Upper lobe of left lung (tissue), 6 donors: ENCODE data around the gene PPM1L. TPM values are rescaled to one million over a fixed set of nuclear protein-coding genes. Genes with fewer than 3 reads are reported as not detected.
A peak's percentile ranks its signal among the peaks of the same experiment; 100 is the strongest.

Experiments
- ATAC-seq, 2 donors: fragments of 200-7000 bp; cut with Tn5 transposase; one replicate each; pipeline ENCODE4 v1.9.1; 2022; ENCODE audit warnings: mild to moderate bottlenecking in 2 of 2, moderate library complexity in 2 of 2; ENCODE audit not compliant: low FRiP score in 2 of 2
- DNase-seq, 2 donors: peaks; one replicate each; pipeline ENCODE4 v3.0.0-alpha.2; 2019 to 2020
- H3K27ac ChIP-seq, 4 donors: fragments of 200-600 bp; sonication (generic); one replicate each; pipeline ENCODE4 v1.5.1; 2016 to 2019
- H3K27me3 ChIP-seq, 4 donors: fragments of 200-600 bp; sonication (generic); one replicate each; pipeline ENCODE4 v1.5.1; 2017 to 2019
- H3K36me3 ChIP-seq, 4 donors: fragments of 200-600 bp; sonication (generic); one replicate each; pipeline ENCODE4 v1.5.1; 2016 to 2019
- H3K4me1 ChIP-seq, 4 donors: fragments of 200-600 bp; sonication (generic); one replicate each; pipeline ENCODE4 v1.5.1; 2018 to 2019
- H3K4me3 ChIP-seq, 4 donors: fragments of 200-600 bp; sonication (generic); one replicate each; pipeline ENCODE4 v1.5.1; 2017 to 2019; ENCODE audit warnings: mild to moderate bottlenecking in 2 of 4, moderate library complexity in 1 of 4
- H3K9me3 ChIP-seq, 4 donors: fragments of 200-600 bp; sonication (generic); one replicate each; pipeline ENCODE4 v1.5.1; 2018 to 2019
- EP300 ChIP-seq, 4 donors: sonication (generic); formaldehyde crosslinking; IDR thresholded peaks; one replicate each; pipeline ENCODE4 v1.5.1; 2017; ENCODE audit warnings: antibody characterized with exemption in 4 of 4, control low read depth in 2 of 4
- POLR2A ChIP-seq, 4 donors: fragments of 450-650 bp; IDR thresholded peaks; one replicate each; pipeline ENCODE4 v1.5.1; 2016 to 2017; ENCODE audit warnings: antibody characterized with exemption in 4 of 4, mild to moderate bottlenecking in 2 of 4
- POLR2AphosphoS5 ChIP-seq, 2 donors: sonication (generic); formaldehyde crosslinking; IDR thresholded peaks; one replicate each; pipeline ENCODE4 v1.5.1; 2017; ENCODE audit warnings: antibody characterized with exemption in 2 of 2
- WGBS, 2 donors: methylation state at CpG; one replicate each; pipeline ENCODE4 v1.1.5; 2017 to 2018; 5-methylcytosine and 5-hydroxymethylcytosine counted together
- total RNA-seq, 6 donors: library from RNA; depleted of rRNA in 4 of 6; stranded (reverse); fragments of >200 nt in 4 of 6; gene quantifications; one replicate each; pipeline versions ENCODE4 v1.1.0 to v1.2.1, GENCODE V29; 2016 to 2021
- TF ChIP-seq, protein P1 (sequence below), 6 experiments: fragments of 450-650 bp in 4 of 6; fragments of 200-600 bp in 2 of 6; sonication (generic) in 2 of 6; IDR thresholded peaks; one replicate each; pipeline ENCODE4 v1.5.1; 2016 to 2019; ENCODE audit warnings: antibody characterized with exemption in 6 of 6
- donor health status: DM: no; HTN: no; CAD: no; lungs with moderate emphysema.
- donor health status: DM: no; HTN: yes; CAD: no; lungs with severe emphysema.

The PPM1L gene
- total RNA-seq, 6 donors from 2014 or later, result 11.3 to 26.8 (median 18.7) TPM

DNA sequence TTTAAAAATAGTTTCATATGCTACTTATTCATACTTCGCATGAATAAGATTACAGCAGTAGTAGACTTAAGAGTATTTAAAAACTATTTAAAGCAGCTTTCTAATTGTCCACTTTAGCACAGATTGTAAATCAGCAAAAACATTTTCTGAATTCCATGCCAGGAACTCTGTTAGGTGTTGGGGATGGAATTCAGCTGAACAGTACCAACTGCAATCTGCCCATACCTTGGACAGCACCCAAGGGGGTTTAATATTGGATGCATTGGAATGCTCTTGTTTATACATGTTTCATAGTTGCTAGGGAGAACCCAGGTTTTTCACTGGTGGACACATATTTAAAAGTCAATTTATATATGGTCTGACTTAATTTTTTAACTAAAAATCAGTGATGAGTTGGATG is 74.8 kb downstream of the PPM1L start:
- H3K27ac ChIP-seq, result no peak overlapping the region
- no peak for TF ChIP-seq POLR2A (IDR thresholded peaks at IDR 0.05)
- TF ChIP-seq, protein P1, sequence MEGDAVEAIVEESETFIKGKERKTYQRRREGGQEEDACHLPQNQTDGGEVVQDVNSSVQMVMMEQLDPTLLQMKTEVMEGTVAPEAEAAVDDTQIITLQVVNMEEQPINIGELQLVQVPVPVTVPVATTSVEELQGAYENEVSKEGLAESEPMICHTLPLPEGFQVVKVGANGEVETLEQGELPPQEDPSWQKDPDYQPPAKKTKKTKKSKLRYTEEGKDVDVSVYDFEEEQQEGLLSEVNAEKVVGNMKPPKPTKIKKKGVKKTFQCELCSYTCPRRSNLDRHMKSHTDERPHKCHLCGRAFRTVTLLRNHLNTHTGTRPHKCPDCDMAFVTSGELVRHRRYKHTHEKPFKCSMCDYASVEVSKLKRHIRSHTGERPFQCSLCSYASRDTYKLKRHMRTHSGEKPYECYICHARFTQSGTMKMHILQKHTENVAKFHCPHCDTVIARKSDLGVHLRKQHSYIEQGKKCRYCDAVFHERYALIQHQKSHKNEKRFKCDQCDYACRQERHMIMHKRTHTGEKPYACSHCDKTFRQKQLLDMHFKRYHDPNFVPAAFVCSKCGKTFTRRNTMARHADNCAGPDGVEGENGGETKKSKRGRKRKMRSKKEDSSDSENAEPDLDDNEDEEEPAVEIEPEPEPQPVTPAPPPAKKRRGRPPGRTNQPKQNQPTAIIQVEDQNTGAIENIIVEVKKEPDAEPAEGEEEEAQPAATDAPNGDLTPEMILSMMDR (IDR thresholded peaks at IDR 0.05), result no peak
- no peak for TF ChIP-seq POLR2AphosphoS5 (IDR thresholded peaks at IDR 0.05)
- no peak for TF ChIP-seq EP300 (IDR thresholded peaks at IDR 0.05)
- WGBS, 2 donors, result 44 to 53% methylated on average over 1 of the region's 1 CpG
- ATAC-seq, result no peak
- H3K4me3 ChIP-seq, result no peak overlapping the region
- DNase-seq, result no peak
- no peaks in the 10 kb centered on the region for H3K27me3 ChIP-seq
- H3K4me1 ChIP-seq, result no peaks in the 10 kb centered on the region
- H3K36me3 ChIP-seq, result no peaks in the 10 kb centered on the region
- H3K9me3 ChIP-seq, result no peaks in the 10 kb centered on the region

DNA sequence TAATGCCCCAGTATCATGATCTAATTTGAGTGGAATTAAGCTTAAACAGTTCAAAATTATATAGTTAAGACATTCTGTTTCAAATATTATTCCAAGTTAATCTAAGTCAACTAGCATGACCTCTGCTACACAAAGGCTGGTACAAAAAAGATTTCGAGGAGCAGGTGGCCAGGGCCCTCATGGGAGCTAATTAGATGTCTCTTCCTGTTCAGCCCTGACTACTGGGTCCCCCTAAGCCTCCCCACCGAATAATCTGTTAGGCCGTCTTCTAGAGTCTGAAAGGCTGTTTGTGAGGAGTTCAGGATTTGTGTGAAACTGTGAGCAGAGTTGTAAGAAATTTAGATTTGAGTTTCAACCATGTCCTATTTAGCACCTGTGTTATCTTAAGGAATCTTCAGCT is 75.4 kb downstream of the PPM1L start:
- DNase-seq, result no peak
- Histone ChIP-seq H3K27me3 (no peaks in the 10 kb centered on the region), H3K4me1 (no peaks in the 10 kb centered on the region), H3K27ac (no peak overlapping the region), H3K9me3 (no peaks in the 10 kb centered on the region), H3K36me3 (no peaks in the 10 kb centered on the region), H3K4me3 (no peak overlapping the region)
- 66 to 78% methylated on average over 3 of the region's 3 CpGs for WGBS, 2 donors
- TF ChIP-seq, protein P1 (IDR thresholded peaks at IDR 0.05), result no peak
- TF ChIP-seq EP300 (IDR thresholded peaks at IDR 0.05) (no peak), POLR2A (IDR thresholded peaks at IDR 0.05) (no peak), POLR2AphosphoS5 (IDR thresholded peaks at IDR 0.05) (no peak)
- no peak for ATAC-seq

- TF ChIP-seq EP300 (IDR thresholded peaks at IDR 0.05) (no peak), POLR2A (IDR thresholded peaks at IDR 0.05) (no peak), POLR2AphosphoS5 (IDR thresholded peaks at IDR 0.05) (no peak)
- TF ChIP-seq, protein P1 (IDR thresholded peaks at IDR 0.05), result no peak
Measured at GRCh38 chr3:160837394-160837980, 81.5 kb downstream of the PPM1L start.

DNA sequence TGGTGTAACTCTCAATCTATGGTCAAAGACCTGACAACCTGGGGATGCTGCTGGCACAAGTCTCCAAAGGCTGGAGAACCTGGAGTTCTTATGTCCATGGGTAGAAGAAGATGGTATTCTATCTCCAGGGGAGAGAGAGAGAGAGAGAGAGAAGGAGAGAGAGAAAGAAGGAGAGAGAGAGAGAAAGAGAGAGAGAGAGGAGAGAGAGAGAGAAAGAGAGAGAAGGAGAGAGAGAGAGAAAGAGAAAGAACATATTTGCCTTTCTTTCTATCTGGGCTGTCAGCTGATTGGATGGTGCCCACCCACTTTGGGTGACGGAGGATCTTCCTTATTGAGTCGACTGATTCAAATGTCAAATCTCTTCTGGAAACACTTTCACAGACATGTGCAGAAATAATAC is 84.6 kb downstream of the PPM1L start:
- Histone ChIP-seq H3K27me3 (no peaks in the 10 kb centered on the region), H3K4me1 (peaks cover 0 to 3% (median 0%) of the 10 kb centered on the region in 4 donors), H3K36me3 (no peaks in the 10 kb centered on the region), H3K27ac (no peak overlapping the region), H3K9me3 (no peaks in the 10 kb centered on the region), H3K4me3 (no peak overlapping the region)
- no peak for ATAC-seq
- no peak for DNase-seq
- WGBS, 2 donors, result 79 to 86% methylated on average over 2 of the region's 2 CpGs
- no peak for TF ChIP-seq POLR2AphosphoS5 (IDR thresholded peaks at IDR 0.05)

More at GRCh38 chr3:160837394-160837980, 81.5 kb downstream of the PPM1L start:
- ATAC-seq (peak in 1 of 2 donors; percentile 54), DNase-seq (peak in 1 of 2 donors; percentile 21)
- Histone ChIP-seq H3K4me3 (no peak overlapping the region), H3K27me3 (no peaks in the 10 kb centered on the region), H3K9me3 (no peaks in the 10 kb centered on the region), H3K27ac (no peak overlapping the region), H3K36me3 (no peaks in the 10 kb centered on the region), H3K4me1 (peaks cover 0 to 3% (median 0%) of the 10 kb centered on the region in 4 donors)
- 41 to 43% methylated on average over 3 of the region's 3 CpGs for WGBS, 2 donors

DNA sequence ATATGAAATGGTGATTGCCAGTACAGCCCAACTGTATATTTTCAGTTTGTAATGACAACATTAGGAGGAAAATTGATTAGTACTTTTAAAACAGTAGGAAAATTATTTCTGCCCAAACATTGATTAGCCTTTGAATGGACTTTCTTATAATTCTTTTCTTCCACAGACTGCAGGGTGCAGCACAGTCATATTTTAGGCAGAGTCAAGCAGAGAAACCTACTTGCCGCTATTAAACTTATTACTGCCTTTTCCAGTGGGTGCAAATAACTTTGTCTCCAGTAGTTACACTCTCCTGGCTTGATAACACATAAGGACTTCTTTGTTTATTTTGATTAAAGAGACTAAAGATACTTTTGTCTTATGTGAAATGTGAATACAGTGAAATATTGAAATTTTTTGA is 85.4 kb downstream of the PPM1L start:
- DNase-seq (no peak), ATAC-seq (no peak)
- TF ChIP-seq POLR2A (IDR thresholded peaks at IDR 0.05) (no peak), EP300 (IDR thresholded peaks at IDR 0.05) (no peak), POLR2AphosphoS5 (IDR thresholded peaks at IDR 0.05) (no peak)
- Histone ChIP-seq H3K4me3 (no peak overlapping the region), H3K27me3 (no peaks in the 10 kb centered on the region), H3K27ac (no peak overlapping the region), H3K36me3 (no peaks in the 10 kb centered on the region), H3K9me3 (no peaks in the 10 kb centered on the region), H3K4me1 (peaks cover 0 to 3% (median 0%) of the 10 kb centered on the region in 4 donors)
- WGBS, 2 donors, result 88 to 94% methylated on average over 1 of the region's 1 CpG
